Endothelial cell of umbilical vein (primary cell): ENCODE measurements around the gene ABCA6. TPM values are rescaled to one million over a fixed set of nuclear protein-coding genes. Genes with fewer than 3 reads are reported as not detected.
A peak's percentile ranks its signal among the peaks of the same experiment; 100 is the strongest.

Source experiments
- BruUV-seq: library from RNA; stranded (reverse); fragments of 400-500 nt; replicated peaks from 2 replicates; lab custom pipeline; 2021; lab: Mats Ljungman, UMichigan
- CTCF ChIA-PET: fragments of 300-600, 350-600 bp; sonication (Branson Sonifier 250); formaldehyde crosslinking; loops from one replicate; lab custom pipeline; 2021; ENCODE audit warnings: antibody characterized with exemption, inconsistent platforms; lab: Charles Lee
- POLR2A ChIA-PET: fragments of 300-600, 350-600 bp; sonication (Branson Sonifier 250); formaldehyde crosslinking; loops from one replicate; lab custom pipeline; 2021; ENCODE audit warnings: antibody characterized with exemption, inconsistent platforms; lab: Charles Lee
- DNase-seq: peaks from one replicate; pipeline ENCODE4 v3.0.0-alpha.2; 2011; ENCODE audit warnings: low read depth, low spot score
- FAIRE-seq: peaks from 2 replicates; lab custom pipeline; 2011; peaks lifted over from hg19 to GRCh38; lab: Jason Lieb, UNC
- H2AFZ ChIP-seq: 2 replicates; pipeline ENCODE4 v1.6.0; 2012; ENCODE audit warnings: low read depth, low read length, control low read depth, inconsistent platforms
- H3K27ac ChIP-seq: 2 replicates; pipeline ENCODE4 v1.5.1; 2011; ENCODE audit warnings: low read depth, mild to moderate bottlenecking, control low read depth, low read length, moderate library complexity; ENCODE audit not compliant: insufficient read depth
- H3K27me3 ChIP-seq, 2 experiments: 2 replicates each; pipeline versions ENCODE4 v1.6.0 to v1.6.1; 2011; ENCODE audit warnings: low read length in 2 of 2, mixed read lengths in 1 of 2; ENCODE audit not compliant: control insufficient read depth in 2 of 2, insufficient read depth in 2 of 2
- H3K36me3 ChIP-seq, 2 experiments: 2 replicates in 1 of 2; 3 replicates in 1 of 2; pipeline ENCODE4 v1.5.1; 2011; ENCODE audit warnings: low read length in 2 of 2, mild to moderate bottlenecking in 1 of 2, moderate library complexity in 1 of 2; ENCODE audit not compliant: control insufficient read depth in 2 of 2, insufficient read depth in 2 of 2; ENCODE audit errors: extremely low read depth in 1 of 2
- H3K4me1 ChIP-seq: 3 replicates; pipeline ENCODE4 v1.5.1; 2011; ENCODE audit warnings: mild to moderate bottlenecking, low read length; ENCODE audit not compliant: control insufficient read depth, insufficient read depth; ENCODE audit errors: extremely low read depth
- H3K4me2 ChIP-seq: 2 replicates; pipeline ENCODE4 v1.6.1; 2011; ENCODE audit warnings: low read length, control low read depth, mixed read lengths; ENCODE audit not compliant: insufficient read depth
- H3K4me3 ChIP-seq, 3 experiments: fragments of 200-600 bp in 1 of 3; sonication (generic), shearing (Covaris generic) in 1 of 3; replicated peaks in 1 of 3; 2 replicates each; pipeline ENCODE4 v1.5.1; 2011 to 2016; ENCODE audit warnings: control low read depth in 3 of 3, low read length in 3 of 3, mild to moderate bottlenecking in 2 of 3, inconsistent platforms in 1 of 3, low read depth in 1 of 3, moderate library complexity in 1 of 3; ENCODE audit not compliant: insufficient read depth in 1 of 3
- H3K79me2 ChIP-seq: 2 replicates; pipeline ENCODE4 v1.6.0; 2012; ENCODE audit warnings: low read length, inconsistent platforms; ENCODE audit not compliant: control insufficient read depth, insufficient read depth
- H3K9ac ChIP-seq: replicated peaks from 2 replicates; pipeline ENCODE3; 2011; ENCODE audit warnings: low read length, control low read depth; ENCODE audit not compliant: insufficient read depth; ENCODE audit errors: extremely low read depth
- H3K9me1 ChIP-seq: replicated peaks from 3 replicates; pipeline ENCODE4 v1.6.0; 2011; ENCODE audit warnings: mild to moderate bottlenecking, low read length; ENCODE audit not compliant: control insufficient read depth, insufficient read depth; ENCODE audit errors: extremely low read depth
- H3K9me3 ChIP-seq: replicated peaks from 2 replicates; pipeline ENCODE4 v1.5.1; 2012; ENCODE audit warnings: low read length, inconsistent platforms; ENCODE audit not compliant: control insufficient read depth, insufficient read depth
- H4K20me1 ChIP-seq: replicated peaks from 2 replicates; pipeline ENCODE3; 2011; ENCODE audit warnings: mild to moderate bottlenecking, low read length; ENCODE audit not compliant: control insufficient read depth, insufficient read depth; ENCODE audit errors: extremely low read depth
- EZH2 ChIP-seq: IDR thresholded peaks from 2 replicates; pipeline ENCODE4 v1.6.1; 2012; ENCODE audit warnings: borderline replicate concordance, low read depth, mild to moderate bottlenecking, moderate library complexity, low read length, inconsistent platforms; ENCODE audit not compliant: severe bottlenecking
- FOS ChIP-seq: IDR thresholded peaks from 2 replicates; pipeline ENCODE4 v1.6.1; 2011; ENCODE audit warnings: mild to moderate bottlenecking, low read length, moderate library complexity, borderline replicate concordance; ENCODE audit not compliant: insufficient read depth
- GATA2 ChIP-seq: IDR thresholded peaks from 2 replicates; pipeline ENCODE4 v1.7.0; 2011; ENCODE audit warnings: low read depth, mild to moderate bottlenecking, moderate library complexity, mixed read lengths, low read length; ENCODE audit not compliant: insufficient read length, insufficient read depth
- JUN ChIP-seq: IDR thresholded peaks from 2 replicates; pipeline ENCODE4 v1.6.1; 2011; ENCODE audit warnings: borderline replicate concordance, low read depth; ENCODE audit not compliant: insufficient read length, insufficient read depth
- MYC ChIP-seq: IDR thresholded peaks from one replicate; pipeline ENCODE4 v1.6.1; 2011; ENCODE audit warnings: mild to moderate bottlenecking, low read depth, low read length
- POLR2A ChIP-seq: IDR thresholded peaks from 2 replicates; pipeline ENCODE4 v1.6.1; 2012; ENCODE audit warnings: low read depth, mild to moderate bottlenecking, control low read depth, low read length
- POLR2AphosphoS5 ChIP-seq: IDR thresholded peaks from 2 replicates; pipeline ENCODE4 v1.6.1; 2012; ENCODE audit warnings: low read depth, mild to moderate bottlenecking, control low read depth, low read length, moderate library complexity; ENCODE audit not compliant: insufficient read depth
- dilution Hi-C: fragments of 300-500 bp; cut with MboI; formaldehyde crosslinking; loops from one replicate; pipeline ENCODE4 v1.15.0; 2019; ENCODE audit warnings: low sequenced_read_pairs; ENCODE audit not compliant: extremely low pct_ligation_motif_present
- intact Hi-C: fragments of 100-400 bp; cut with micrococcal nuclease; formaldehyde crosslinking; loops from one replicate; pipeline ENCODE4 v1.10.0; 2022
- polyA plus RNA-seq, 4 experiments: library from polyadenylated mRNA; depleted of rRNA in 3 of 4; stranded (reverse) in 3 of 4; unstranded in 1 of 4; fragments of >200 nt; gene quantifications; 2 replicates each; pipeline versions ENCODE4 v1.2.1 to v1.2.3, GENCODE V29; 2011 to 2012; ENCODE audit warnings: missing spikeins in 1 of 4
- total RNA-seq: library from RNA; stranded (reverse); gene quantifications from 2 replicates; pipeline ENCODE4 v1.2.3, GENCODE V29; 2021
- TF ChIP-seq, protein P1 (sequence below): IDR thresholded peaks from 2 replicates; pipeline ENCODE4 v1.6.1; 2011; ENCODE audit not compliant: insufficient read depth, insufficient read length
- TF ChIP-seq, protein P2 (sequence below), 2 donors: IDR thresholded peaks; 1 replicate in 1 of 2; 2 replicates in 1 of 2; pipeline ENCODE4 v1.5.1; 2011; ENCODE audit warnings: low read length in 2 of 2, mild to moderate bottlenecking in 2 of 2, moderate library complexity in 2 of 2, control low read depth in 1 of 2, inconsistent platforms in 1 of 2, low read depth in 1 of 2; ENCODE audit not compliant: insufficient read depth in 1 of 2; ENCODE audit errors: extremely low read depth in 1 of 2

ABCA6 gene
- total and polyA plus RNA-seq, 2 donors (not counting 3 experiments of a cell fraction or from before 2014, with no cell fraction given), result 11.3 to 30.5 TPM

GRCh38 chr17:69050999-69051775 is 90.5 kb downstream of the ABCA6 start:
- no peak overlapping the region for H3K27ac ChIP-seq
- H3K36me3 ChIP-seq, result no peaks in the 10 kb centered on the region
- no peak overlapping the region for H3K4me2 ChIP-seq
- ChIA-PET POLR2A (no interaction called here), CTCF (interaction anchor here (1.0 kb wide), 1 partner anchor 20 kb away, joined by 3 read pairs; no protein-coding TSS in a partner anchor)
- no peaks in the 10 kb centered on the region for H3K27me3 ChIP-seq
- intact Hi-C loops (no loop called here), dilution Hi-C loops (no loop called here)
- H2AFZ ChIP-seq, result no peak overlapping the region
- no peak overlapping the region for H3K4me3 ChIP-seq
- H3K9ac ChIP-seq, result no peak overlapping the region
- FAIRE-seq (no peak), DNase-seq (peak; percentile 75)
- no TSS peak for BruUV-seq
- peaks cover 27% of the 10 kb centered on the region for H3K4me1 ChIP-seq
- TF ChIP-seq JUN (no peak), EZH2 (no peak), POLR2A (no peak), POLR2AphosphoS5 (no peak), MYC (no peak), GATA2 (no peak), FOS (no peak)
- TF ChIP-seq, protein P1, sequence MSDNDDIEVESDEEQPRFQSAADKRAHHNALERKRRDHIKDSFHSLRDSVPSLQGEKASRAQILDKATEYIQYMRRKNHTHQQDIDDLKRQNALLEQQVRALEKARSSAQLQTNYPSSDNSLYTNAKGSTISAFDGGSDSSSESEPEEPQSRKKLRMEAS, result no peak
- TF ChIP-seq, protein P2, sequence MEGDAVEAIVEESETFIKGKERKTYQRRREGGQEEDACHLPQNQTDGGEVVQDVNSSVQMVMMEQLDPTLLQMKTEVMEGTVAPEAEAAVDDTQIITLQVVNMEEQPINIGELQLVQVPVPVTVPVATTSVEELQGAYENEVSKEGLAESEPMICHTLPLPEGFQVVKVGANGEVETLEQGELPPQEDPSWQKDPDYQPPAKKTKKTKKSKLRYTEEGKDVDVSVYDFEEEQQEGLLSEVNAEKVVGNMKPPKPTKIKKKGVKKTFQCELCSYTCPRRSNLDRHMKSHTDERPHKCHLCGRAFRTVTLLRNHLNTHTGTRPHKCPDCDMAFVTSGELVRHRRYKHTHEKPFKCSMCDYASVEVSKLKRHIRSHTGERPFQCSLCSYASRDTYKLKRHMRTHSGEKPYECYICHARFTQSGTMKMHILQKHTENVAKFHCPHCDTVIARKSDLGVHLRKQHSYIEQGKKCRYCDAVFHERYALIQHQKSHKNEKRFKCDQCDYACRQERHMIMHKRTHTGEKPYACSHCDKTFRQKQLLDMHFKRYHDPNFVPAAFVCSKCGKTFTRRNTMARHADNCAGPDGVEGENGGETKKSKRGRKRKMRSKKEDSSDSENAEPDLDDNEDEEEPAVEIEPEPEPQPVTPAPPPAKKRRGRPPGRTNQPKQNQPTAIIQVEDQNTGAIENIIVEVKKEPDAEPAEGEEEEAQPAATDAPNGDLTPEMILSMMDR (IDR thresholded peaks at IDR 0.05; ENCODE audit: extremely low read depth in 1 of 2, insufficient read depth in 1 of 2, low read depth in 1 of 2, low read length in 2 of 2), result no peak
- H4K20me1 ChIP-seq, result no peaks in the 10 kb centered on the region
- no peaks in the 10 kb centered on the region for H3K9me1 ChIP-seq
- H3K79me2 ChIP-seq, result no peaks in the 10 kb centered on the region
- H3K9me3 ChIP-seq, result no peaks in the 10 kb centered on the region
